IMR-90 (cell line): ENCODE data around the gene FARS2. TPM values are rescaled to one million over a fixed set of nuclear protein-coding genes. Genes with fewer than 3 reads are reported as not detected.

ENCODE experiments used
- ATAC-seq: fragments of 200-7000 bp; cut with Tn5 transposase; 2 replicates; pipeline ENCODE4 v1.9.1; 2020; ENCODE audit warnings: low read depth, mild to moderate bottlenecking, moderate library complexity
- BruUV-seq: library from RNA; stranded (reverse); fragments of 400-500 nt; replicated peaks from 2 replicates; lab custom pipeline; 2021; lab: Mats Ljungman, UMichigan
- CTCF ChIA-PET: fragments of 300-600 bp; formaldehyde crosslinking; extraction: SDS; loops from one replicate; lab custom pipeline; 2021; ENCODE audit warnings: antibody characterized with exemption; lab: Yijun Ruan, JAX
- POLR2A ChIA-PET: fragments of 300-600 bp; sonication (Branson Sonifier 250); formaldehyde crosslinking; loops from one replicate; lab custom pipeline; 2022; ENCODE audit warnings: antibody characterized with exemption; ENCODE audit not compliant: unreplicated experiment; lab: Charles Lee
- DNase-seq: peaks from one replicate; pipeline ENCODE4 v3.0.0; 2013
- H2AFZ ChIP-seq: replicated peaks from 2 replicates; pipeline ENCODE3; 2013; ENCODE audit warnings: low read length, mild to moderate bottlenecking; ENCODE audit not compliant: poor library complexity
- H2AK5ac ChIP-seq: 2 replicates; pipeline ENCODE4 v1.6.1; 2013; ENCODE audit warnings: low read depth, low read length, inconsistent platforms
- H2AK9ac ChIP-seq: replicated peaks from 2 replicates; pipeline ENCODE3; 2013; ENCODE audit warnings: mild to moderate bottlenecking, low read depth, low read length, moderate library complexity; ENCODE audit not compliant: poor library complexity
- H2BK120ac ChIP-seq: 2 replicates; pipeline ENCODE4 v1.6.1; 2013; ENCODE audit warnings: low read depth, low read length, inconsistent platforms
- H2BK15ac ChIP-seq: 3 replicates; pipeline ENCODE4 v1.6.1; 2013; ENCODE audit warnings: low read depth, low read length, inconsistent platforms
- H2BK20ac ChIP-seq: 2 replicates; pipeline ENCODE4 v1.6.1; 2013; ENCODE audit warnings: low read depth, mild to moderate bottlenecking, inconsistent platforms, low read length, moderate library complexity
- H2BK5ac ChIP-seq: 2 replicates; pipeline ENCODE4 v1.6.1; 2013; ENCODE audit warnings: mild to moderate bottlenecking, low read depth, low read length, inconsistent platforms; ENCODE audit not compliant: poor library complexity, severe bottlenecking
- H3K14ac ChIP-seq: replicated peaks from 2 replicates; pipeline ENCODE4 v1.6.1; 2013; ENCODE audit warnings: low read depth, low read length, inconsistent platforms
- H3K18ac ChIP-seq: 2 replicates; pipeline ENCODE4 v1.6.1; 2013; ENCODE audit warnings: low read depth, low read length, control low read depth
- H3K23ac ChIP-seq: 2 replicates; pipeline ENCODE4 v1.6.1; 2013; ENCODE audit warnings: low read depth, low read length, inconsistent platforms
- H3K27ac ChIP-seq: 2 replicates; pipeline ENCODE4 v1.5.1; 2013; ENCODE audit warnings: mild to moderate bottlenecking, control low read depth, low read length; ENCODE audit not compliant: insufficient read depth
- H3K27me3 ChIP-seq: 2 replicates; pipeline ENCODE4 v1.6.1; 2013; ENCODE audit warnings: low read length; ENCODE audit not compliant: control insufficient read depth, insufficient read depth
- H3K36me3 ChIP-seq: 2 replicates; pipeline ENCODE4 v1.6.1; 2013; ENCODE audit warnings: low read length, mixed read lengths; ENCODE audit not compliant: control insufficient read depth, insufficient read depth
- H3K4ac ChIP-seq: 2 replicates; pipeline ENCODE4 v1.6.1; 2013; ENCODE audit warnings: low read depth, low read length, inconsistent platforms
- H3K4me1 ChIP-seq: 2 replicates; pipeline ENCODE4 v1.6.1; 2013; ENCODE audit warnings: low read length, mixed read lengths; ENCODE audit not compliant: control insufficient read depth, insufficient read depth
- H3K4me2 ChIP-seq: 2 replicates; pipeline ENCODE4 v1.6.1; 2013; ENCODE audit warnings: low read depth, mild to moderate bottlenecking, control low read depth, low read length, moderate library complexity
- H3K4me3 ChIP-seq: 2 replicates; pipeline ENCODE4 v1.5.1; 2013; ENCODE audit warnings: low read depth, mild to moderate bottlenecking, control low read depth, low read length, moderate library complexity; ENCODE audit not compliant: insufficient read depth
- H3K56ac ChIP-seq: 2 replicates; pipeline ENCODE4 v1.6.1; 2013; ENCODE audit warnings: low read length, inconsistent platforms; ENCODE audit not compliant: insufficient read depth; ENCODE audit errors: extremely low read depth
- H3K79me1 ChIP-seq, 2 experiments: 2 replicates each; pipeline ENCODE4 v1.6.1; 2013; ENCODE audit warnings: low read length in 2 of 2, inconsistent platforms in 1 of 2, low read depth in 1 of 2
- H3K9ac ChIP-seq: 2 replicates; pipeline ENCODE4 v1.6.1; 2013; ENCODE audit warnings: low read depth, low read length, control low read depth
- H3K9me1 ChIP-seq: 2 replicates; pipeline ENCODE4 v1.6.1; 2013; ENCODE audit warnings: low read length, inconsistent platforms; ENCODE audit not compliant: insufficient read depth
- H3K9me3 ChIP-seq: 2 replicates; pipeline ENCODE4 v1.6.1; 2013; ENCODE audit warnings: low read length; ENCODE audit not compliant: control insufficient read depth, insufficient read depth
- H4K20me1 ChIP-seq: 2 replicates; pipeline ENCODE4 v1.6.1; 2013; ENCODE audit warnings: low read length, inconsistent platforms; ENCODE audit not compliant: insufficient read depth
- H4K5ac ChIP-seq: 2 replicates; pipeline ENCODE4 v1.6.1; 2013; ENCODE audit warnings: mild to moderate bottlenecking, low read depth, low read length, control low read depth
- H4K8ac ChIP-seq, 2 experiments: 2 replicates each; pipeline ENCODE4 v1.6.1; 2013; ENCODE audit warnings: low read depth in 2 of 2, low read length in 2 of 2, control low read depth in 1 of 2, inconsistent platforms in 1 of 2
- H4K91ac ChIP-seq: 2 replicates; pipeline ENCODE4 v1.6.1; 2013; ENCODE audit warnings: low read depth, low read length, inconsistent platforms; ENCODE audit not compliant: insufficient read depth
- BHLHE40 ChIP-seq: fragments of 150-350 bp; IDR thresholded peaks from 2 replicates; pipeline ENCODE4 v1.6.1; 2016; ENCODE audit warnings: mild to moderate bottlenecking, low read depth, low read length
- CEBPB ChIP-seq: IDR thresholded peaks from 2 replicates; pipeline ENCODE4 v1.6.1; 2012; ENCODE audit warnings: low read depth, low read length, improper control_type of control experiment
- CHD1 ChIP-seq: IDR thresholded peaks from 2 replicates; pipeline ENCODE4 v1.6.1; 2012; ENCODE audit warnings: low read depth, low read length, improper control_type of control experiment
- CTCF ChIP-seq: conservative IDR thresholded peaks from 2 replicates; pipeline ENCODE4 v1.5.1; 2012; ENCODE audit warnings: mild to moderate bottlenecking, low read depth, low read length, improper control_type of control experiment
- FOS ChIP-seq: fragments of 150-350 bp; IDR thresholded peaks from 2 replicates; pipeline ENCODE4 v1.6.1; 2016; ENCODE audit warnings: low read depth, low read length
- MAFK ChIP-seq: IDR thresholded peaks from 2 replicates; pipeline ENCODE4 v1.6.1; 2012; ENCODE audit warnings: low read depth, low read length, improper control_type of control experiment
- MAZ ChIP-seq: IDR thresholded peaks from 2 replicates; pipeline ENCODE4 v1.6.1; 2012; ENCODE audit warnings: low read depth, mild to moderate bottlenecking, low read length, improper control_type of control experiment, moderate library complexity, borderline replicate concordance
- MXI1 ChIP-seq: IDR thresholded peaks from 2 replicates; pipeline ENCODE4 v1.6.1; 2012; ENCODE audit warnings: low read depth, mild to moderate bottlenecking, low read length, moderate library complexity, borderline replicate concordance
- NFE2L2 ChIP-seq: fragments of 150-350 bp; IDR thresholded peaks from 2 replicates; pipeline ENCODE4 v1.6.1; 2016; ENCODE audit warnings: low read depth, mild to moderate bottlenecking, low read length
- POLR2A ChIP-seq: IDR thresholded peaks from 2 replicates; pipeline ENCODE4 v1.6.1; 2012; ENCODE audit warnings: mild to moderate bottlenecking, low read depth, low read length
- RAD21 ChIP-seq: IDR thresholded peaks from 2 replicates; pipeline ENCODE4 v1.6.1; 2012; ENCODE audit warnings: low read length, improper control_type of control experiment
- RCOR1 ChIP-seq: IDR thresholded peaks from 2 replicates; pipeline ENCODE4 v1.6.1; 2012; ENCODE audit warnings: mild to moderate bottlenecking, low read length, improper control_type of control experiment; ENCODE audit not compliant: insufficient replicate concordance
- RFX5 ChIP-seq: IDR thresholded peaks from 2 replicates; pipeline ENCODE4 v1.8.0; 2012; ENCODE audit warnings: low read depth, mild to moderate bottlenecking, low read length, moderate library complexity
- SMC3 ChIP-seq: fragments of 150-350 bp; IDR thresholded peaks from 2 replicates; pipeline ENCODE4 v1.6.1; 2016; ENCODE audit warnings: low read depth, mild to moderate bottlenecking, antibody characterized with exemption, low read length, moderate library complexity
- USF2 ChIP-seq: fragments of 150-350 bp; IDR thresholded peaks from 2 replicates; pipeline ENCODE4 v1.6.1; 2017; ENCODE audit warnings: mild to moderate bottlenecking, antibody characterized with exemption, low read length, low read depth
- WGBS, 2 experiments: methylation state at CpG; one replicate each; pipeline versions ENCODE4 v1.1.5 to v1.1.7; 2013; ENCODE audit warnings: missing lambda C conversion rate in 2 of 2; ENCODE audit not compliant: insufficient read length in 1 of 2; ENCODE audit errors: extremely low coverage in 2 of 2; 5-methylcytosine and 5-hydroxymethylcytosine counted together
- dilution Hi-C: fragments of 300-500 bp; cut with HindIII; formaldehyde crosslinking; loops from one replicate; pipeline ENCODE4 v1.14.3; 2018; ENCODE audit warnings: low sequenced_read_pairs; ENCODE audit not compliant: unreplicated experiment
- in situ Hi-C: fragments of 300-500 bp; cut with MboI; formaldehyde crosslinking; loops from 3 replicates; pipeline ENCODE4 v1.14.3; 2019; ENCODE audit warnings: low sequenced_read_pairs, inconsistent platforms, mixed read lengths
- intact Hi-C: fragments of 100-400 bp; cut with micrococcal nuclease; formaldehyde crosslinking; loops from 2 replicates; pipeline ENCODE4 v1.10.0; 2022
- polyA plus RNA-seq, 3 experiments: library from polyadenylated mRNA; depleted of rRNA; stranded (reverse); fragments of >200 nt; gene quantifications; 2 replicates each; pipeline ENCODE4 v1.2.3, GENCODE V29; 2012; ENCODE audit warnings: low replicate concordance in 1 of 3
- total RNA-seq: library from RNA; depleted of rRNA; stranded (reverse); fragments of >200 nt; gene quantifications from 2 replicates; pipeline ENCODE4 v1.2.3, GENCODE V29; 2012
- TF ChIP-seq, protein P1 (sequence below): fragments of 150-350 bp; IDR thresholded peaks from 2 replicates; pipeline ENCODE4 v1.6.1; 2016; ENCODE audit warnings: low read depth, mild to moderate bottlenecking, low read length, moderate library complexity, borderline replicate concordance

FARS2 gene
- total and polyA plus RNA-seq, 2 of the 4 experiments (the other 2 are of a cell fraction) = 12.1 to 28.9 TPM

DNA sequence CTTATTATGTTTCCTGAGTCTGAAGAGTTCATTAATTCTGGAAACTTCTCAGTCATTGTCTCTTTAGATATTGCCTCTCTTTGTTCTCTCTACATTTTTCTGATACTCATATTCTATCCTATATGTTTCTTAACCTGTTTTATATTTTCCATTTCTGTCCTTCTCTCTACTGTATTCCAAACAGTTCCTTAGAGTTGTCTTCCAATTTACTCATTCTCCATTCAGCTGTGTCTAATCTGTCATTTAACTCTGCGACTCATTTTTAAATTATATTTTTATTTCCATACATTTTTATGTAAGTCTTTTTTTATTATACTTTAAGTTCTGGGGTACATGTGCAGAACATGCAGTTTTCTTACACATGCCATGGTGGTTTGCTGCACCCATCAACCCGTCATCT lies 493.6 kb downstream of the FARS2 start:
- Histone ChIP-seq H4K91ac (no peak overlapping the region), H4K8ac (no peak overlapping the region), H3K79me1 (no peaks in the 10 kb centered on the region), H3K9me1 (no peaks in the 10 kb centered on the region), H3K4me2 (no peak overlapping the region), H2AFZ (no peak overlapping the region), H3K9ac (no peak overlapping the region), H2BK15ac (no peak overlapping the region), H3K36me3 (no peaks in the 10 kb centered on the region), H3K9me3 (peaks cover 3% of the 10 kb centered on the region; the same call in 1 of the 2 replicates), H3K4me3 (no peak overlapping the region), H3K27ac (no peak overlapping the region), H3K4ac (no peak overlapping the region), H2AK5ac (no peak overlapping the region), H3K18ac (no peak overlapping the region), H4K20me1 (no peaks in the 10 kb centered on the region), H2BK20ac (no peak overlapping the region), H3K4me1 (peaks cover 10% of the 10 kb centered on the region), H3K27me3 (no peaks in the 10 kb centered on the region), H4K5ac (no peak overlapping the region), H2BK5ac (no peak overlapping the region), H3K56ac (no peak overlapping the region), H2BK120ac (no peak overlapping the region), H2AK9ac (no peak overlapping the region), H3K14ac (no peak overlapping the region), H3K23ac (no peak overlapping the region)
- ChIA-PET POLR2A (no interaction called here), CTCF (no interaction called here)
- TF ChIP-seq RAD21 = no peak
- TF ChIP-seq USF2 = no peak
- no peak for TF ChIP-seq CHD1
- TF ChIP-seq BHLHE40 = no peak
- TF ChIP-seq NFE2L2 = no peak
- no peak for TF ChIP-seq FOS
- no peak for TF ChIP-seq RCOR1
- no peak for TF ChIP-seq MXI1
- no peak for TF ChIP-seq CEBPB
- TF ChIP-seq MAFK = no peak
- TF ChIP-seq POLR2A = no peak
- TF ChIP-seq, protein P1, sequence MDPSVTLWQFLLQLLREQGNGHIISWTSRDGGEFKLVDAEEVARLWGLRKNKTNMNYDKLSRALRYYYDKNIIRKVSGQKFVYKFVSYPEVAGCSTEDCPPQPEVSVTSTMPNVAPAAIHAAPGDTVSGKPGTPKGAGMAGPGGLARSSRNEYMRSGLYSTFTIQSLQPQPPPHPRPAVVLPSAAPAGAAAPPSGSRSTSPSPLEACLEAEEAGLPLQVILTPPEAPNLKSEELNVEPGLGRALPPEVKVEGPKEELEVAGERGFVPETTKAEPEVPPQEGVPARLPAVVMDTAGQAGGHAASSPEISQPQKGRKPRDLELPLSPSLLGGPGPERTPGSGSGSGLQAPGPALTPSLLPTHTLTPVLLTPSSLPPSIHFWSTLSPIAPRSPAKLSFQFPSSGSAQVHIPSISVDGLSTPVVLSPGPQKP = no peak
- TF ChIP-seq RFX5 = no peak
- no peak for TF ChIP-seq CTCF
- no peak for TF ChIP-seq MAZ
- TF ChIP-seq SMC3 = no peak
- no peak for DNase-seq
- no peak for ATAC-seq
- intact Hi-C loops (loop anchor here (10.0 kb wide), 1 partner anchor 790 kb away; no protein-coding TSS in a partner anchor), dilution Hi-C loops (no loop called here), in situ Hi-C loops (no loop called here)
- no CpG with 5 or more reads among the region's 2 CpGs for WGBS, 2 experiments
- BruUV-seq = no TSS peak
